ENCODE measurements around the gene SUSD6.

- TF ChIP-seq CTCF (IDR thresholded peaks at IDR 0.05), result no peak
- TF ChIP-seq POLR2A (IDR thresholded peaks at IDR 0.05), result no peak
Observed at GRCh38 chr14:69648480-69649451, 37.4 kb downstream of the SUSD6 start.
